SU-DHL-6 (cell line): ENCODE measurements around the gene UBA1.

Experiments used
- H2AFZ ChIP-seq: fragments of 200-600 bp; sonication (generic); 2 replicates; pipeline ENCODE4 v1.6.1; 2014; ENCODE audit warnings: low read depth, mild to moderate bottlenecking, moderate library complexity, mixed read lengths, antibody characterized with exemption, low read length; ENCODE audit not compliant: severe bottlenecking
- H3F3A ChIP-seq: fragments of 200-600 bp; shearing (Covaris generic); 2 replicates; pipeline ENCODE4 v1.6.0; 2016; ENCODE audit warnings: antibody characterized with exemption, mild to moderate bottlenecking; ENCODE audit not compliant: insufficient read depth
- H3K27ac ChIP-seq: fragments of 200-600 bp; sonication (generic); 2 replicates; pipeline ENCODE4 v1.5.1; 2016; ENCODE audit warnings: low read depth, mild to moderate bottlenecking, low read length, moderate library complexity, mixed read lengths
- H3K27me3 ChIP-seq: fragments of 200-600 bp; sonication (generic), shearing (Covaris generic); 2 replicates; pipeline ENCODE4 v1.6.0; 2014; ENCODE audit warnings: mild to moderate bottlenecking, low read length
- H3K36me3 ChIP-seq: fragments of 200-600 bp; sonication (generic); 2 replicates; pipeline ENCODE4 v1.6.1; 2014; ENCODE audit warnings: mild to moderate bottlenecking, low read length, mixed read lengths
- H3K4me2 ChIP-seq: fragments of 300-600, 200-600 bp; shearing (Covaris generic), sonication (generic); 2 replicates; pipeline ENCODE4 v1.6.0; 2014; ENCODE audit warnings: low read length, low read depth, mild to moderate bottlenecking; ENCODE audit not compliant: poor library complexity, severe bottlenecking
- H3K4me3 ChIP-seq: fragments of 200-600 bp; sonication (generic); 2 replicates; pipeline ENCODE4 v1.5.1; 2014; ENCODE audit warnings: antibody characterized with exemption, low read length, mild to moderate bottlenecking, mixed read lengths; ENCODE audit not compliant: insufficient read depth, poor library complexity, severe bottlenecking
- H3K79me2 ChIP-seq: fragments of 200-600 bp; sonication (generic); 2 replicates; pipeline ENCODE4 v1.6.1; 2014; ENCODE audit warnings: mild to moderate bottlenecking, low read length, moderate library complexity; ENCODE audit not compliant: insufficient read depth
- H3K9ac ChIP-seq: fragments of 200-600 bp; sonication (generic); 2 replicates; pipeline ENCODE4 v1.7.0; 2014; ENCODE audit warnings: mild to moderate bottlenecking, low read length
- H3K9me2 ChIP-seq: fragments of 200-600 bp; sonication (generic); replicated peaks from 2 replicates; pipeline ENCODE4 v1.6.1; 2014; ENCODE audit warnings: low read length; ENCODE audit not compliant: insufficient read depth
- H3K9me3 ChIP-seq: fragments of 200-600 bp; sonication (generic); 2 replicates; pipeline ENCODE4 v1.6.1; 2014; ENCODE audit warnings: low read length, mixed read lengths; ENCODE audit not compliant: insufficient read depth
- H4K20me1 ChIP-seq: fragments of 200-600 bp; sonication (generic); 2 replicates; pipeline ENCODE4 v1.6.1; 2014; ENCODE audit warnings: low read depth, mild to moderate bottlenecking, antibody characterized with exemption, low read length, moderate library complexity, mixed read lengths
- CTCF ChIP-seq: fragments of 200-600 bp; sonication (generic); IDR thresholded peaks from one replicate; pipeline ENCODE4 v1.5.1; 2017; ENCODE audit warnings: antibody characterized with exemption, mild to moderate bottlenecking, low read length, moderate library complexity; ENCODE audit not compliant: insufficient read depth, poor library complexity, severe bottlenecking
- EZH2phosphoT487 ChIP-seq: fragments of 200-600 bp; sonication (generic), shearing (Covaris generic); conservative IDR thresholded peaks from 2 replicates; pipeline ENCODE4 v1.6.1; 2018; ENCODE audit warnings: mild to moderate bottlenecking, antibody characterized with exemption, low read length, moderate library complexity, mixed read lengths

Gene UBA1

GRCh38 chrX:47223476-47224250, 30.0 kb downstream of the UBA1 start:
- H4K20me1 ChIP-seq = peaks cover 5% of the 10 kb centered on the region; the same call in 1 of the 2 replicates

GRCh38 chrX:47224266-47224895, 30.8 kb downstream of the UBA1 start:
- Histone ChIP-seq H3K79me2 (peaks cover 29% of the 10 kb centered on the region), H3K9ac (no peak overlapping the region), H3K9me3 (no peaks in the 10 kb centered on the region), H4K20me1 (peaks cover 5% of the 10 kb centered on the region; the same call in 1 of the 2 replicates), H3F3A (peaks cover 5% of the 10 kb centered on the region; the same call in 1 of the 2 replicates), H3K4me3 (no peak overlapping the region), H3K36me3 (no peaks in the 10 kb centered on the region), H3K27me3 (no peaks in the 10 kb centered on the region), H3K9me2 (no peaks in the 10 kb centered on the region), H3K27ac (no peak overlapping the region), H3K4me2 (no peak overlapping the region), H2AFZ (no peak overlapping the region)
- TF ChIP-seq EZH2phosphoT487 = no peak
- TF ChIP-seq CTCF = no peak

More at GRCh38 chrX:47223476-47224250, 30.0 kb downstream of the UBA1 start:
- Histone ChIP-seq H3K79me2 (peaks cover 37% of the 10 kb centered on the region), H3K9me3 (no peaks in the 10 kb centered on the region), H3K27me3 (no peaks in the 10 kb centered on the region), H3K9me2 (no peaks in the 10 kb centered on the region), H3F3A (peaks cover 5% of the 10 kb centered on the region; the same call in 1 of the 2 replicates), H3K4me3 (no peak overlapping the region), H3K9ac (no peak overlapping the region), H3K4me2 (no peak overlapping the region), H2AFZ (no peak overlapping the region), H3K36me3 (no peaks in the 10 kb centered on the region), H3K27ac (no peak overlapping the region)
- no peak for TF ChIP-seq CTCF
- no peak for TF ChIP-seq EZH2phosphoT487

- H3K27me3 ChIP-seq = no peaks in the 10 kb centered on the region
- H3K9me2 ChIP-seq = no peaks in the 10 kb centered on the region
- H4K20me1 ChIP-seq = peaks cover 5% of the 10 kb centered on the region; the same call in 1 of the 2 replicates
- no peak overlapping the region for H3K4me3 ChIP-seq
- H3K9me3 ChIP-seq = no peaks in the 10 kb centered on the region
- H3K36me3 ChIP-seq = no peaks in the 10 kb centered on the region
- H3K9ac ChIP-seq = no peak overlapping the region
- H3F3A ChIP-seq = peaks cover 5% of the 10 kb centered on the region; the same call in 1 of the 2 replicates
- no peak for TF ChIP-seq CTCF
- no peak for TF ChIP-seq EZH2phosphoT487
- H2AFZ ChIP-seq = no peak overlapping the region
- no peak overlapping the region for H3K4me2 ChIP-seq
- peaks cover 24% of the 10 kb centered on the region for H3K79me2 ChIP-seq
- H3K27ac ChIP-seq = no peak overlapping the region
Measured at GRCh38 chrX:47224896-47225290, 31.3 kb downstream of the UBA1 start.
